ENCODE measurements around the gene NMNAT2.

DNA sequence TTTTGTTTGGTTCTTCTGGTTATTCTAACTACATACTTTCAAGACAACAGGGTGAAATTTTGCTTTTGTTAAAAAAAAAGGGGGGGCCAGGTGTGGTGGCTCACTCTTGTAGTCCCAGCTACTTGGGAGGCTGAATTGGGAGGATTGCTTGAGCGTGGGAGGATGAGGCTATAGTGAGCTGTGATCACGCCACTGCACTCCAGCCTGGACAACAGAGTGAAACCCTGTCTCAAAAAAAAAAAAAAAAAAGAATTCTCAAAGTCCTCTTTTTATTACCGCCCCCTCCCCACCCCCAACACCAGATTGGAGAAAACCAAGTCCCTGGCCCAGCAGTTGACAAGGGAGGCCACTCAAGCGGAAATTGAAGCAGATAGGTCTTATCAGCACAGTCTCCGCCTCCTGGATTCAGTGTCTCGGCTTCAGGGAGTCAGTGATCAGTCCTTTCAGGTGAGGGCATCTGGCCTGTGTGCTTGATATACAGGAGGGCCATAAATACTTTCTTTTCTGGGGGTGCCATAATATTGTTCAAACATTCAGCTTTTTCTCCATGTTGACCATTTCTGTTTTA lies 181.9 kb downstream of the NMNAT2 start:
- no peak for TF ChIP-seq EP300 (IDR thresholded peaks at IDR 0.05)
- TF ChIP-seq, protein P1, sequence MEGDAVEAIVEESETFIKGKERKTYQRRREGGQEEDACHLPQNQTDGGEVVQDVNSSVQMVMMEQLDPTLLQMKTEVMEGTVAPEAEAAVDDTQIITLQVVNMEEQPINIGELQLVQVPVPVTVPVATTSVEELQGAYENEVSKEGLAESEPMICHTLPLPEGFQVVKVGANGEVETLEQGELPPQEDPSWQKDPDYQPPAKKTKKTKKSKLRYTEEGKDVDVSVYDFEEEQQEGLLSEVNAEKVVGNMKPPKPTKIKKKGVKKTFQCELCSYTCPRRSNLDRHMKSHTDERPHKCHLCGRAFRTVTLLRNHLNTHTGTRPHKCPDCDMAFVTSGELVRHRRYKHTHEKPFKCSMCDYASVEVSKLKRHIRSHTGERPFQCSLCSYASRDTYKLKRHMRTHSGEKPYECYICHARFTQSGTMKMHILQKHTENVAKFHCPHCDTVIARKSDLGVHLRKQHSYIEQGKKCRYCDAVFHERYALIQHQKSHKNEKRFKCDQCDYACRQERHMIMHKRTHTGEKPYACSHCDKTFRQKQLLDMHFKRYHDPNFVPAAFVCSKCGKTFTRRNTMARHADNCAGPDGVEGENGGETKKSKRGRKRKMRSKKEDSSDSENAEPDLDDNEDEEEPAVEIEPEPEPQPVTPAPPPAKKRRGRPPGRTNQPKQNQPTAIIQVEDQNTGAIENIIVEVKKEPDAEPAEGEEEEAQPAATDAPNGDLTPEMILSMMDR (IDR thresholded peaks at IDR 0.05) = no peak
- no peak for TF ChIP-seq POLR2A (IDR thresholded peaks at IDR 0.05)

All from ovary (tissue), 3 donors.